ENCODE measurements around the gene CPED1.
"Not testable (repeated sequence)": the region's sequence is repeated elsewhere in the genome, so short reads cannot be mapped to it uniquely, and the experiment has no call there.

Gene CPED1

DNA sequence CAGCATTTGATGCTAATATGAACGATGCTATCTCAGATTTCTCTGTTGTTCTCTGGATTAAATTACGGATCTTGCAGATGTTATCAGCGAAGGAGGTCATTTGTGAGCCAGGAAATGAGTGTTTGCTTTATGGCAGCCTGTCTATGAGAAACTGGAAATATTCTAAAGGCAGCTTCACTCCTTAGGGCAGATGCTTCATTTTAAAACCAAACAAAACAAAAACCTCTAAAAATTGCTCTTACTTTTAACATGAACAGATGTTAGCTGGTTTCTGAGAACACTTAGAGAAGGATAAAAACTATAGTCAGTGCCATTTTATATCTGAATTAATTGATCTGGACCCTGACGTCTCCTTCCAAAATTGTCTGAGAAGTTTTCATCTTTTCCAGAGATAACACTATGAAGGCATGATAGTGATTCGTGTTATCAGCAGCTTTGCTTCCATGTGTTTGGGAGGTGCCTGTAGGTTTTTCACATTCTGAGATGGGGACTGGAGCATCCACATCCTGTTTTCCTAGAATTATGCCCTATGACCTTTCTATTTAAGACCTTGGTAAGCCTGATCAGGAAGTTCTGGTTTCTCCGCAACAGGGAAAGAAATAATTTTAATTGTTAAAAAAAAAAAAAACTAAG lies 53.1 kb downstream of the CPED1 start:
- DNase-seq (ENCODE audit: low spot score), result no peak

DNA sequence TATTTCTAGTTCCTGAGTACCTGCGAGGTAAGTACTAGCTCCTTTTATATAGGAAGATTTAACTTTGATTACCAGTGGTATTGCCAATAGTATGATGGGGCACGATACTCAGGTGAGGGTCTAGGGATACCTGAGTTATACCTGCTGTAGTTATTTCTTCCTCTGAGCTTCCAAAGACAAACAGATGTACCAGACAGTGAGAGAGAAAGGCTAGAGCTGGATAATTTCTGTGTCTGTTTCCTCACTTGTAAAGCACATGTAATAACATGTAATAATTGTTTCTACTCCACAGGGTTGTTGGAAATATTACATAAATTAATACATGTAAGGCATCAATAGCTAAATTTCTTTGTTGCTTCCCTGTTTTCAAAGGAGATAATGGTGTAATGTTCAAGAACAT lies 53.7 kb downstream of the CPED1 start:
- no peak for DNase-seq (ENCODE audit: low spot score)

DNA sequence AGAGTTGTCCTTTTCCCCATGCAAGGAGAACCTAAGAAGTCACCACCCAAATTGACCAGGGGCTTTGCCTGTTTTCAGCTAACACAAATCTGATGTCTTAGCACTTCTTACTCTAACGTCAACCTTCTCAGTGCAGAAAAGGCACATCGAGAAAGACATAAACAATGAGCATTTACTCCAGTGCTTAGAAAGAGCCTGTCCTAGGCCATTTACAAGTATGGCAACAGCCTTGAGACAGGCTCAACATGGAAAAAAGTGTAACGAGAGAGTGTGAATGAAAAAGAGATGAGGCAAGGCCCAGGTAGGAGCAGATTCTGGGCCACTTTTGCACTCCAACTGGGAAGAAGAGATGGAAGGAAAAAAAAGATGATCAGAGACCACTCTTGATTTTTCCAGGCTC lies 54.4 kb downstream of the CPED1 start:
- no peak for DNase-seq (ENCODE audit: low spot score)

DNA sequence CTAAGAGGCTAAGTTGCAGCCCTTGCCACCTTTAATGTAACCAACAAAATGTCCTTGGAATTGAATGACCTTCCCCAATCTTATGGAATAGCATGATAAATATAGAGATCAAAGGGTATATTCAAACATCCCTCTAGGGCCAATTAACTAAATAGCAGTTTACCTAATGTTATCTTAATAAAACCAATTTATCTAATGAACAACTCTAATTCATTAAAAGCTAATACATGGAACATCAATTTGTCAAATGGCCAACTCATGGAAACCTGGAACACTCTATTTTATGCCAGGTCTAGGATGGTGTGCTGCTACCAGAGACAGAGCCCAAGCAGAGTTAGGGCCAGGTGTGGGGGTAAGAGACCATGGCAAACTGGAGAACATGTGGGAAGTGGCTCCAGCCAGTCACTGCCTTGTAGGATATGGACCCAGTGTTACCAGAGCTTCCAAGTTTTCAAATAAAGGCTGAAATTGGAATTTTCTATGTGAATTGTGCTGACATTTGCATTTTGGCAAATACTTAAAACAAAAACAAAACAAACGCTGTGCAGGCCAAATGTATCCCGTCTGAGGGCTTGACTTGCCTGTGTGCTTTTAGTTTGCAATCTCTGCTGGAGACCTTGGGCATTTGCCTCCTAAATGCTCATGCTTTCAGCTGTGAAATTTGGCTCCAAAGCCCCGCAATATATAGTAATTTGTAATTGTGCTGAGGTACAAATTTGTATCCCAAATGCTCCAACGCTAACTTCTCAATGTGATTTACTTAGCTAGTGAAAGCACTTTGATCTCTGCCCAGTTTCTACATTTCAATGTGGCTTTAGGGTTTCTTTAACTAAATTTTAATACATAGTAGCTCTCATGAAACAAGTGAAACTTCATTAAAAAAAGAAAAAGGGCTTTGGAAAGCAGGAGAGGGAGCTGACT lies 55.1 kb downstream of the CPED1 start:
- no peak for DNase-seq (ENCODE audit: low spot score)

DNA sequence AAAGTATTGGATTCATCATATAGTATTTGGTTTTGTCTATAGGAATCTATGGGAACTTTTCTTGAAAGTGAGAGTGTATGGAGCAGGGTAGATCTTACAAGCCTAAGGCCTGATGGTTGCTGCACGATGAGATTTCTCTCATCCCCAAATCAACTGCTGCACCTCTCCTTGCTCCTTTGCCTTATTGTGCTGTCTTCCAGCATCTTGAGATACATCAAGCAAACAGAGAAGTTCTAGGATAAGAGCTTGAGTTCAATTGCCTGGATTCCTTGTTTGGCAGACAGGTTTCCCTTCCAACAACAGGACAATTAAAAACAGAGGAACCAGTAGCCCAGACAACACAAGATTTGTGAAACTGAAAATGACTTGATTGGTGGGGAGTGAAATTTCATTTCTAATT lies 56.6 kb downstream of the CPED1 start:
- no peak for DNase-seq (ENCODE audit: low spot score)

DNA sequence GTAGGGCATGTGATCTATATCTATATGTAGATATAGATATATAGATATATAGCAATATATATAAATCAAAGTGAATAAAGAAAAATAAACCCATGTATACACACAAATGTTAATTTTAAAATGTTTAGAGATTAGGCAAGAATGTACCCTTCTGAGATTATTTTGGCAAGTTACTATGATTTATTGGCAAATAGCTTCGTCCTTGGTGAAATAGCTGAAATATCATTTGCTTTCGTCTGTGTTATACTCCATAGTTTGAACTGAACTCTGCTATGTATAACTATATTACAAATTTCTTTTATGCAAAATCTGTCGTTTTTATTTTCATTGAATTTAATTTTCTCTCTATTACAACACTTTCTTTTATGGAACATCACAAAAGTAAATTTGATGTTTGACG lies 57.5 kb downstream of the CPED1 start:
- no peak for DNase-seq (ENCODE audit: low spot score)

DNA sequence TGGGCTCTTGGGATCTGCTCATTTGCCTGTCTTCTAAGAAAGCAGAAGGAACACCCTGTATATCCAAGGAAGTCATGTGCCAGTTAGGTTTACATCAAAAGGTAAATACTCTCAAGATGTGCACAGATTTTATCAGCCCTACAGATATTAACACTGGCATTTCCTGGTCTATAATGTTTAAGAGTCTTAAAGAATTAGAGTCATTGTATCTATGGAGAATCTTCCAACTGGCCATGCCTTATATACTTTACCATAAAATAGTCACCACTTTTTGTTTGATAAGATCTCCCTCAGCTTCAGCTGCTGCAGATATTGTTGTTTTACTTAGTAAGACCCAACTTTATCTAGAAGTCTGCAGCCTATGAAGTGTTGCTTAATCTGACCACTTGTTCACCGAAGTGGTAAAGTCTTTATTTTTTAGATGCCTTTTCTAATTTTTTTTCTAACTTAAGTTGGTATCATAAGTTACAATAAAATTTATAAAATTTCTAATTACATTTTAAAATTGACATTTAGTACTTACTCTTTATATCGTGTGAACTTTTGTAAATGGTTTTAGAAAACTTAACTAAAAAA lies 58.5 kb downstream of the CPED1 start:
- no peak for DNase-seq (ENCODE audit: low spot score)

DNA sequence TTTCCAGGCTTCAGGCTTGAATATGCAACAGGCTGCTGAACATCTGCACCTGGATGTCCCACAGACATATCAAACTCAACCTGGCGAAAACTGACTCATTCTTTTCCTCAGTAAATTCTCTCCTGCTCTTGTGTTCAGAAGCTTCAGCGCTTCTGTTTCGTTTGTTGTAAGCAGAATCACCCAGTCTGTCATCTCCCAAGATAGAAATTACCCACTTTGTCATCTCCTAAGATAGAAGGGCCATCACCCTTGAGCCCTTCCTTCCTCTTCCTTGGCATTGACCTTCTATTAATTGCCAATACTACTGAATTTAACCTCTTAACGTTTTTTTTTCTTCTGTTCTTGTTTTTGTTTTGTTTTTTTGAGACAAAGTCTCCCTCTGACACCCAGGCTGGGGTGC lies 59.7 kb downstream of the CPED1 start:
- DNase-seq (ENCODE audit: low spot score), result no peak

DNA sequence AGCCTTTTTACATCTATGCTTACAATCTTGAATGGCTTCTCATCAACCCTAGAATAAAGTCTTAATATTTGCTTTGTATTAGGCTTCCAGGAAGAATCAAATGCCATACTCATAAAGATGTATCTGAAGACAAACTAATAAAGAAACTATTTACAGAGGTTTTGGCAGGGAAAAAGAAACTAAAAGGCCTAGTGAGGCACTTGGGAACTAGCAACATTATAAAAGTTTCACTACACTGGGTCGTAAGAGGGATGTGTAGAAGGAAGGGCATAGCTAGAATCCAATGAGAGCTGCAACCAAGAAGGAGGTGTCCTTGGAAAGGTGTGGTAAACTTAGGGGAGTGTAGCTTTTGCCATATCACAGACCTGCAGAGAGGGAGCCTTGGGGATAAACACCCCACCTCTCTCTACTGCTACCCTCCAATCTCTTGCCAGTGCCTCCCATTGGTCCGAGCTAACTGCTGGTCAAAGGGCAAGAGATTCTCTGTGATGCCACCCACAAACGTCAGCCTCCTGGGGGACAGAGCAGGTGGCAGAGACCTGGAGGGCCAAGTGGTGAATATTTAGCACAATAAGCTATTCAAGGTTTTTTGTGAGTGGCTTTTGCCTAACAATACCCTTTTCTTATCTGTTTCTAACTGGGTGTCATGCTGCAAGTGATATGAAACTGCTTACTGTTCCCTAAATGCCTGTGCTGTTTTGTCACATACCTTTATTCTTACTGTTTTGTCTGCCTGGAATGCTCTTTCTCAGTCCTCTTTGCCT lies 60.7 kb downstream of the CPED1 start:
- DNase-seq (ENCODE audit: low spot score), result no peak

DNA sequence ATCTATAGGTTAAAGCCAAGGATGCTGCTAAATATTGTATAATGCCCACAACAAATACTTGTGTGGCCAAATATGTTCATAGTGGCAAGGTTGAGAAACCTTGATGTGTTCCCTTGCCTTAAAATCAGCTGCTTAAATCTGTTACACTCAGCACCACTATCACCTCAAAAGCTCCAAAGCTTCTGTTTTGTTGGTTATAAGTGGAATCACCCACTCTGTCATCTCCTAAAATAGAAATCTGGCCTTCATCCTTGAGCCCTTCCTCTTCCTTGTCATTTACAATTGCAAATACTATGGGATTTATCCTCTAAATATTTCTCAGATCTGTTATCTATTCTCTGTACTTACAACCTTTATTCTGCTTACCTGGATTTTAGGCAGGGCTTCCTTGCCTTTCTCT lies 61.4 kb downstream of the CPED1 start:
- DNase-seq (ENCODE audit: low spot score), result no peak

DNA sequence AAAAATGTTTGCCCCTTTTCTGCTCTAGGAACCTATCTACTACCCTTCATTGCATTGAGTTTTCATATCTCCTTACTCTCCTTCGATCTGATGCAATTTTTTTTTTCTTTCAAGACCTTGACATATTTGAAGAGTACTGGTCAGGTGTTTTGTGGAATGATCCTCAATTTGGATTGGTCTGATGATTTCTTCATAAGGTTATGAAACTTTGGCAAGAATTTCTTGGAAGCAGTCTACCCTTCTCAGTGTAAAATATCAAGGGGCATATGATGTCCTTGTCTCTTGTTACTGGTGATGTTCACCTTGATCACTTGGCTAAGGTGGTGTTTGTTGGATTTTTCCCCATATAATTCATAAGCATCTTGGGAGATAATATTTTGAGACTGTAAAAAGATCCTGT lies 64.7 kb downstream of the CPED1 start:
- no peak for DNase-seq (ENCODE audit: low spot score)

DNA sequence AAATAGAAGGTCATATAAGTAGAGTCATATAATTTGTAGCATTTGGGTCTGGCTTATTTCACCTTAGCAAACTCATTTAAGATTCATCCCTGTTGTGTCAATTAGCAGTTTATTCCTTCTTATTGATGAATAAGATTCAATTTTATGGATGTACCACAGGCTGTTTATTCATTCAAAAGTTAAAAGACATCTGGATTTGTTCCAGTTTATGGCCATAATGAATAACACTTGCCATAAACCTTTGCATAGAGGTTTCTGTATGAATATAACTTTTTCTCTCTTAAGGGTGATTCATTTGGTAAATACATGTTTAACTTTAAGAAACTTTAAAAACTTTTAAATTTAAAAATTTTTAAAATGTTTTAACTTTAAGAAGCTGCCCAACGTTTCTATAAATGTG lies 66.4 kb downstream of the CPED1 start:
- DNase-seq (ENCODE audit: low spot score), result no peak

DNA sequence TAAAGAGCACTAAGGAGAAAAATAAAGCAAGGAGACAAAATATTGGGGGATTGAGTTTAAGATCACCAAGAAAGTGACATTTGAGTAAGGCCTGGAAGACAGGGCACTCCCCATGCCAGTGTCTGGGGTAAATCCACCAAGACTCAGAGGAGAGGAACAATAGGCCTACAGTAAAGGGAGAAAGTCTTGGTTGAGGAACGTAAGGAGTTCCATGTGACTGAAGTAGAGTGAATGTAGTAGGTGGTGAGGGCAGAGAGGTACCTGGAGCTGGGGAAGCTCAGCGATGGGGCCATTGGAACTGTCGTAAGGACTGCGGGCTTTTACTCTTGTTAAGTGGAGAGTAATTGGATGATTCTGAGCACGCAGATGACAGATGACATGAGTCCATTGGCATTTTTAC lies 69.4 kb downstream of the CPED1 start:
- DNase-seq (ENCODE audit: low spot score), result no peak

DNA sequence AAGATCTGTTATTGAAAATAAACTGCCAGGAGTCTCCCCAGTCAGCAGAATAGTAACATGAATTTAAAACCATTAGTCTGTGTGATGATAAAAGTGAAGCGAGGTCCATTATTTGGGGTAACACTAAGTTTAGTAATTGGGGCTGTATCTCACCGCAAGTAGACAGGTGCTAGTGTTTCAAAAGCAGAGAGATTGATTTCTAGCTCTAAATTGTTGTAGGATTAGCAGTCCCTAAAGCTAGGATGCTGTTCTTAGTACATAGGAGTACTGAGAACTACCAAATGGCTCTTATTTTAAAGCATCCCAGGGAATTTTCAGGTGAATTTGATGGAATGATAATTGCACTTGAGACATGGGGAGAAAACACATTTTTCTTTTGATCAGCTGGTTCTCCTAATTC lies 70.5 kb downstream of the CPED1 start:
- no peak for DNase-seq (ENCODE audit: low spot score)

DNA sequence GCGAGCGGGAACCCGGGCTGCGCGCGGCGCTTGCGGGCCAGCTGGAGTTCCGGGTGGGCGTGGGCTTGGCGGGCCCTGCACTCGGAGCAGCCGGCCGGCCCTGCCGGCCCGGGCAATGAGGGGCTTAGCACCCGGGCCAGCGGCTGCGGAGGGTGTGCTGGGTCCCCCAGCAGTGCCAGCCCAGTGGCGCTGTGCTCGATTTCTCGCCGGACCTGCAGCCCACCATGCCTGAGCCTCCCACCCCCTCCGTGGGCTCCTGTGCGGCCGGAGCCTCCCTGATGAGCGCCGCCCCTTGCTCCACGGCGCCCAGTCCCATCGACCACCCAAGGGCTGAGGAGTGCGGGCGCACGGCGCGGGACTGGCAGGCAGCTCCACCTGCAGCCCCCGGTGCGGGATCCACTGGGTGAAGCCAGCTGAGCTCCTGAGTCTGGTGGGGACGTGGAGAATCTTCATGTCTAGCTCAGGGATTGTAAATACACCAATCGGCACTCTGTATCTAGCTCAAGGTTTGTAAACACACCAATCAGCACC lies 71.5 kb downstream of the CPED1 start:
- not testable (repeated sequence) for DNase-seq (ENCODE audit: low spot score)

DNA sequence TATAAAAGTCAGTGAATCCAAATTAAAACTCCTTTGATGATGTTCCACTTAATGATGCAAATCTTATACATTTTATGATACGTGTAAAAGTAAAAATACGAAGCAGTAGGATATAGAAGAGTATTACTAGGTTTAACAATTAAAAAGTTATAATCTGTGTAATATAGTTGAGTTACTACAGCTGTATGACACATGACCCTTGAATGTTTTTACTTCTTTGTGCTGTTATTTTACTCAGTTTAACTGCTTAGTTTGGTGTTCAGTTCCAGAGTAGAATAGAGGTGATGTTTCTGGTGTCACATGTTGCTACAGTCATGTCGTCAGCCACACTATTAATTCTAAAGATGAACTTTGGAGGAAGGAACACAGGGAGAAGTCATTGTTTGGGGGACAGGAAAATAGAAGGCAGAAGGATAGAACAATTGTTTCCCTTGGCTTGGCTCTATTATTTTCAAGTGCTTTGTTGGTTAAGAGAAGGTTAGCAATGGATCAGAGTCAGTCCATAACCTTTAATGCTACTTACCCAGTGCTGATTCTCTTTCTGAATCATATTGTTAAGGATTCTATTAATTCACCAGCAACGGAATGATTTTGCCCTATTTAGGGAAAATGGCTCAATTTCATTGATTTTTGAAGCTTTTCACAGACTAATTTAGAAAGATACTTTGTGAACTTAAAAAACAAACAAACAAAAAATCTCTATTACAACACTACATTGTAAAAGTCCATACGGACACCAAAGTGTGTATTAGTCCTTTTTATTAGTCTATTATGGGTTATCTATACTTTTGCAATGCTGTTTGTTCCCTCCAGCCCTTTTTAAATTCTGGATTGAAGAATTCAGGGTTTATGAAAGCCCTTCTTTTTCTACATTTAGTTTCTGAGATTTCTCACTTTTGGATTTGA lies 73.4 kb downstream of the CPED1 start:
- no peak for DNase-seq (ENCODE audit: low spot score)

DNA sequence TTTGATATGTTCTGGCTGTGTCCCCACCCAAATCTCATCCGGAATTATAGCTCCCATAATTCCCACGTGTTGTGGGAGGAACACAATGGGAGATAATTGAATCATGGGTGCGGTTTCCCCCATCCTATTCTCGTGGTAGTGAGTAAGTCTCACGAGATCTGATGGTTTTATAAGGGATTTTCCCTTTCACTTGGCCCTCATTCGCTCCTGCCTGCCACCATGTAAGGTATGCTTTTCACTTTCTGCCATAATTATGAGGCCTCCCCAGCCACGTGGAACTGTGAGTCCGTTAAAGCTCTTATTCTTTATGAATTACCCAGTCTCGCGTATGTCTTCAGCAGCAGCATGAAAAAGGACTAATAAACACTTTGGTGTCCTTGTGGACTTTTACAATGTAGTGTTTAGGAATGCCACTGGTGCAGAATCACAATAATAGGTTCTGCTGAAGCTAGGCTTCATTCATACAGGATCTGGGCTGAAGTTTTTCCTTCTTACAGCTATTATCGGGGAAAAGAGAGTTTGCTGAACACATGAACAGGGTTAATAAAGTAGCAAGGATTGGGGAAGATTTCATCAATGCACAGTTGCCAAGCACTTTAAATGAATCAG lies 74.3 kb downstream of the CPED1 start:
- no peak for DNase-seq (ENCODE audit: low spot score)

DNA sequence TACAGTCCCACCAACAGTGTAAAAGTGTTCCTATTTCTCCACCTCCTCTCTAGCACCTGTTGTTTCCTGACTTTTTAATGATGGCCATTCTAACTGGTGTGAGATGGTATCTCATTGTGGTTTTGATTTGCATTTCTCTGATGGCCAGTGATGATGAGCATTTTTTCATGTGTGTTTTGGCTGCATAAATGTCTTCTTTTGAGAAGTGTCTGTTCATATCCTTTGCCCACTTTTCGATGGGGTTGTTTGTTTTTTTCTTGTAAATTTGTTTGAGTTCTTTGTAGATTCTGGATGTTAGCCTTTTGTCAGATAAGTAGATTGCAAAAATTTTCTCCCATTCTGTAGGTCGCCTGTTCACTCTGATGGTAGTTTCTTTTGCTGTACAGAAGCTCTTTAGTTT lies 79.2 kb downstream of the CPED1 start:
- DNase-seq (ENCODE audit: low spot score), result not testable (repeated sequence)

DNA sequence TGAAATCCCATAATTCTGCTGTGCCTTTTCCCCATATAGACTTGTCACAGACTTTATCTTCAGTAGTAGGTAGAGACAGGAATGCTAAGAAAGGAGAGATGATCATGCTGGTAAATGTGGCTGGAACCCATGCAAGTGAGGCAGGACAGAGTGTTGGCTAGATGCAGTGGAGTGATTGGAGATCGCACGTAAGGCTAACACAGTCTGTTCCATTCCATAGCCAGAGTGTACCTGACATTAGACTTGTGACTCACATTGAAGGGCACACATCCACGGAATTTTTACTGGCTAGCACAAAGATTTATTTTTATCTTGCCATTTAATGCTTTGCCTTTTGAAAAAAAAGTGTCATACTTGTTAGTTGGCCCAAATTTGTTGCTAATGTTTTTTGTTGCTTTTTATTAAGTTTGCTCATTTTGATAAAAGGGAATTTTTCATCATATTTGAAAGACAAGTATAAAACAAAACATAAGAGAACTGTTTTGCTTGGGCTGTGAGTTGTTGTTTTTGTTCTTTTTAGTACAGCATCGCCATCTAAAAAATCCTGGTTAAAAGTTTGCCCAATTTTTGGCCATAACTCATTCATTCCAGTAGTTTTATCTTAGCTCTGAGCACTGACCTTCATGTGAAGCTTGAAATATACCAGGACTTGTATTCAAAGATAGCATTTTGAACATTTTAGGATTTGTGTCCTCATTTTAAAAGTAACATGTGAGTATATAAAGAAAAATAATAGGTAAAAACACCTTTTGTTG lies 81.0 kb downstream of the CPED1 start:
- DNase-seq (ENCODE audit: low spot score), result no peak

DNA sequence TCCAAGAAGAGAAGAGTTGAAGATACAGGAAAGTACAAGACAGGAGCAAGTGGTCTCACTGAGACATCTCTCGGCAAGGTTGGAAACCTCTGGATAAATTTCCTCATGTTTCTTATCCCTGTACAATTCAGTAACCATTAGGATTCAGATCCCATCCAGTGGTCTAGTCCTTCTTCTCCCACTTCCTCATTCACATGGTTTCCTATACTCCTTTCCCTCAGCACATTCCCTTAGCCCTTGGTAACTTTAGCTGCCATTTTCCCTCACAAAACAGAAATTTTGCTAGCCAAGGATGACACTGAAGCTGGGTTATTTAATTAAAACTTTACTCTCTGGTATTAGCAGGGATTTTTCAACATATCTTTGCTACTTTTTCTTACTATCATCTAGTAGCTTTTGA lies 82.6 kb downstream of the CPED1 start:
- DNase-seq (ENCODE audit: low spot score), result no peak
